Muscle of back (tissue), 11 donors: ENCODE measurements around the gene MARF1. TPM values are rescaled to one million over a fixed set of nuclear protein-coding genes. Genes with fewer than 3 reads are reported as not detected.
"Not testable (repeated sequence)": the region's sequence is repeated elsewhere in the genome, so short reads cannot be mapped to it uniquely, and the experiment has no call there.

Source experiments
- DNase-seq, 3 donors: peaks; one replicate each; pipeline versions ENCODE4 v3.0.0 to v3.0.0-alpha.2; 2013
- polyA plus RNA-seq, 10 donors: library from polyadenylated mRNA; unstranded; fragments of 120-200 nt; gene quantifications; one replicate each; pipeline ENCODE4 v1.2.1, GENCODE V29; 2013; ENCODE audit not compliant: insufficient read length in 10 of 10

MARF1 gene
- polyA plus RNA-seq, 10 donors: 24.6 to 45.4 (median 32.1) TPM

DNA sequence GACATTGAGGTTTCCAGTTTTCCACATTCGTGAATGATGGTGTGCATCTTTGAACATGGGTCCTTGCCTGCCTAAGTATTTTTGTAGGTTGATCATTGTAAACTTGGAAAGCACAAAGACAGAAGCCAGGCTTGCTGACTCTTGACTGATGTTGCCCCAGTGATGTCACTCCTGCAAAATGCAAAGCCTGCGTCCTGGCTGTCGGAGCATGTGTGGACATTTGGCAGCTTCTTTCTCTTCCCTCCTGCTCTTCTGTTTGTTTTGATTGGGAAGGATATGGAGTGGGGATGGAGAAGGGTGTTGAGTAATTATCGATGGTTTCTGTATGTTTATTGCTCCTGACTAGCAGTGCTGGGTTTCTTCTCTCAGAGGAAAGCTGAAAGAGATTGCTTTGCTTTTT lies 10.3 kb upstream of the MARF1 start:
- DNase-seq: peak in 2 of 3 donors; percentile 26 to 58

DNA sequence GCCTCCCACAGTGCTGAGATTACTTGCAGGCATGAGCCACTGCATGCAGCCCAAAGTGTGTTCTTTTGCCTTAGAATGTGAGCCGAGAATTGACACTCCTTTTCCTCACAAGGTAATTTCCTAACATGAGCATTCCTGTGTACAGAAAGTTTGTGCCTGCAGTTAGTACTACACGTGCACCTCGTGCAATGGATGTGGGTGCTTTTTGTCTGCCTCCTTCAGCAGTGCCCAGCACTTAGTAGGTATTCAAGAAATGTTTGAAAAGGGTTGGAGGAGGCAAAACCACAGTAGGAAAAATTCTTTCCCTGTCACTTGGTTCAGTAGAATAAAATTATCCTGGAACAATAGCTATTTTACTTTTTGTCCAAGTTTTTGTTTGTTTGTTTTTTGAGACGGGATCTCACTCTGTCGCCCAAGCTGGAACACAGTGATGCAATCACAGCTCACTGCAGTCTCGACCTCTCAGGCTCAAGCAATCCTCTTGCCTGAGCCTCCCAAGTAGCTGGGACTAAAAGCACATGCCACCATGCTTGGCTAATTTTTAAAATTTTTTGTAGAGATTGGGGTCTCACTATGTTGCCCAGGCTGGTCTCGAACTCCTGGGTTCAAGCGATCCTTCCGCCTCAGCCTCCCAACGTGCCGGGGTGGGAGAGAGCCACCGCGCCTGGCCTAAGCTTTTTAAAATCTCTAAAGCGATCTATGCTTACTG lies 9.5 kb upstream of the MARF1 start:
- no peak for DNase-seq

DNA sequence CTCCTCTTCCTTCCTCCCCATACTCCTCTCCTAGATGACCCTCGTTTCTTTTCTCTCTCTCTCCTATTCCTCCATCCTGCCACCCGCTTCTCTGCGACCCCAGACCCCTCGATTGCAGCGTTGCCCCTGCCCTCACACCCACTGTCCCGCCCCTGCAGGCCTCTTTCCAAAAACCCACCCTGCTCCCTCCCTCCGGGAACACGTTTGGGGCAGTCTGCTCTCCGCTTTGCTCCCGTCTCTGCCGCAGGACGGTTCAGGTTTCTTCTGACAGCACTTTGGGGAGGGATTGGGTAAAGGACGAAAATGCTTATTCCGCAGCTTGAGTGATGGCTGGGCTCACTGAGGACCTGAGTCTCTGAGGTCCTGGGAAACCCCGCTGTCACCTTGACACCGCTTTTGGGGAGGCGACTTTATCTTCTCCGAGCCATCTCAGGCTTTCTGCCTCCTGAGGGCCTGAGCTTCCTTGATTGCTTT lies 7.8 kb upstream of the MARF1 start:
- peak in 2 of 3 donors; percentile 36 to 68 for DNase-seq

DNA sequence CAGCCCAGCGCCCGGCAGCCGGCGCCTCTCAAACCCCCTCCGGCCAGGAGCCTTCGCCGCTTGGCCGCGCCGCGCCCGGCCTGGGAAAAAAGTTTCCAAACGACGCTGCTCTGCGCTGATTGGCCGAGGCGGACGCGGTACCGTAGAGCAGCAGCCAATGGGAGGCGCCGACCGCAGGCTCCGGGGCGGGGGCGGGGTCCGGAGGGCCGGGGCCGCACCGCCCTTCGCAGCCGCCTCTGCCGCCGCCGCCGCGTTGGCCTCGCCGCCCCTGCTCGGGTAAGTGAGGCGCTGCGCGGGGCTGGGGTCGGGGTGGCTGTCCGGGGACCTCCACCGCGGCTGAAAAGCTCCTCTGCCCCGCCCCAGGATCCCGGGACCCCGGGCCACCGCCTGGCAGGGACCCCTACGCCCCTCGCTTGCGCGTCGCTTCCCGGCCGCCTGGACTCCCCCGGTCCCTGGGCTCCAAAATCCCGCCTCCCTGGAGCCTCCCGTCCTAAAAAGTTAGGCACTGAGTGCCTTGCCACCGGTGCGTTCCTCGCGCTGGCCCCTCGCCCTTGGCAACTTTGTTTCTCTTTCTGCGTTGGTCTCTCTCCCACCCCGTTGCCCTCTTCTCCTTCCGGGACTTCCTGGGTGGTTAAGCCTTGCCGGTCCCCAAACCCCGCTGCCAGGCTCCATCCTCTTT lies 7.2 kb upstream of the MARF1 start, which contains the start of gene NDE1:
NDE1 (plus strand) TSS at position 227 of the 679 bp plus-strand sequence. CDS start 14,534 bp downstream, outside the sequence.
- peak; percentile 90 to 97 (median 95) for DNase-seq

DNA sequence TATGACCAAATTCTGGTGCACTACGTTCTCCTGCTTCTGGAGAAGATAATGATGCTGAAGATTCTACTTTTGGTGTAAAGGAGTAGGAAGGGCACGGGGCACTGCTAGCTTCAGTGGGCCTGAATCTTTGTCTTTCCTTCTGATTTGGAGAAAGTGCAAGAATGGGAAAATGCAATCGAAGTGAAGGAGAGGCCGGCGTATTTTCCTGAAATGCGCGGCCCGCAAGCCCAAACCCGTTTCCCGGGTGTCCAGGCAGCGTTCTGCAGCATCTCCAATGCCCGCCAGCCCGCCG lies 6.7 kb upstream of the MARF1 start:
- DNase-seq: no peak

DNA sequence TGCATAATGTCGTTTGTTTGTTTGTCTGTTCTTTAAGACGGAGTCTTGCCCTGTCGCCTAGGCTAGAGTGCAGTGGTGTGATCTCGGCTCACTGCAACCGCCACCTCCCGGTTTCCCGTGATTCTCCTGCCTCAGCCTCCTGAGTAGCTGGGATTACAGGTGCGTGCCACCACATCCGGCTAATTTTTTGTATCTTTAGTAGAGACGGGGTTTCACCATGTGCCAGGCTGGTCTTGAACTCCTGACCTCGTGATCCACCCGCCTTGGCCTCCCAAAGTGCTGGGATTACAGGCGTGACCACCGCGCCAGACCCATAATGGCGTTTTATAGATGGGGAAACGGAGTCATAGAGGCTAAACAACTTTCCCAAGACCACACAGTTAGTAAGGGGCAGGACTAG lies 6.4 kb upstream of the MARF1 start:
- not testable (repeated sequence) for DNase-seq

DNA sequence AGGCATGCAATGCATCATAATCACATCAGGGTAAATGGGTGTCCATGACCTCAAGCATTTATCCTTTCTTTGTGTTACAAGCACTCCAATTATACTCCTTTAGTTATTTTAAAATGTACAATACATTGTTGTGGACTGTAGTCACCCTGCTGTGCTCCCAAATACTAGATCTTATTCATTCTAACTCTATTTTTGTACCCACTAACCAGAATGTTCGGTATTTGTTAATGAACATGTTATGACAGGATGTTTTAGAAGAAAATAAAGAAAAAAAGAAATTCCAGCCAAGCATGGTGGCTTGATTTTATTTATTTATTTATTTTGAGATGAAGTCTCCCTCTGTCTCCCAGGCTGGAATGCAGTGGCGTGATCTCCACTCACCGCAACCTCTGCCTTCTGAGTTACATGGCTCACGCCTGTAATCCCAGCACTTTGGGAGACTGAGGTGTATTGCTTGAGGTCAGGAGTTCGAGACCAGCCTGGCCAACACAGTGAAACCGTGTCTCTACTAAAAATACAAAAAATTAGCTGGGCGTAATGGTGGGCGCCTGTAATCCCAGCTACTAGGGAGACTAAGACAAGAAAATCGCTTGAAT lies 5.3 kb upstream of the MARF1 start:
- no peak for DNase-seq

DNA sequence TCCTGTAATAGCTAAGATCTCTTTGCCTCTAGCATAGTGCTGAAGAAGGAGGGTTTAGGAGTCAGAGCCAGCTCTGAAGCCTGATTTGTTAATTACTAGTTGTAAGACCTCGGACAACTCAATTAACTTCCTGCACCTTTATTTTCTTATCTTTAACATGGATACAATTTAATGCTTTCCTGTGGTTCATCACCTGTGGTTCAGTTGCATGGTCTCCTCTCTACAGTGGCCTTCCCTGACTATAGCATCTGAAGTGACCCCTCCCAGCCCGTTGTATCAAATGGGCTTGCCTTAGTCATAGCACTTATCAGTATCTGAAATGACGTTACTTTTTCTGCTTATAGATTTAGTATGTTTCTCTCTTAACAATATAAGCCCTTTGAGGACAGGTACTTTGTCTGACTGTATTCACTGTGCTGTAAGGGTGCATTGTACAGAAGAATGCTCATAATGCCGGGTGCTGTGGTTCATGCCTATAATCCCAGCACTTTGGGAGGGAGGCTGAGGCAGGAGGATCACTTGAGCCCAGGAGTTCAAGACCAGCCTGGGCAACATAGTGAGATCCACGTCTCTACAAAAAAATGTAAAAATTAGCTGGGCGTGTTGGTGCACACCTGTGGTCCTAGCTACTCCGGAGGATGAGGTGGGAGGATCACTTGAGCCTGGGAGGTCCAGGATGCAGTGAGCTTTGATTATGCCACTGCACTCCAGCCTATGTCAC lies 4.5 kb upstream of the MARF1 start:
- DNase-seq: no peak

DNA sequence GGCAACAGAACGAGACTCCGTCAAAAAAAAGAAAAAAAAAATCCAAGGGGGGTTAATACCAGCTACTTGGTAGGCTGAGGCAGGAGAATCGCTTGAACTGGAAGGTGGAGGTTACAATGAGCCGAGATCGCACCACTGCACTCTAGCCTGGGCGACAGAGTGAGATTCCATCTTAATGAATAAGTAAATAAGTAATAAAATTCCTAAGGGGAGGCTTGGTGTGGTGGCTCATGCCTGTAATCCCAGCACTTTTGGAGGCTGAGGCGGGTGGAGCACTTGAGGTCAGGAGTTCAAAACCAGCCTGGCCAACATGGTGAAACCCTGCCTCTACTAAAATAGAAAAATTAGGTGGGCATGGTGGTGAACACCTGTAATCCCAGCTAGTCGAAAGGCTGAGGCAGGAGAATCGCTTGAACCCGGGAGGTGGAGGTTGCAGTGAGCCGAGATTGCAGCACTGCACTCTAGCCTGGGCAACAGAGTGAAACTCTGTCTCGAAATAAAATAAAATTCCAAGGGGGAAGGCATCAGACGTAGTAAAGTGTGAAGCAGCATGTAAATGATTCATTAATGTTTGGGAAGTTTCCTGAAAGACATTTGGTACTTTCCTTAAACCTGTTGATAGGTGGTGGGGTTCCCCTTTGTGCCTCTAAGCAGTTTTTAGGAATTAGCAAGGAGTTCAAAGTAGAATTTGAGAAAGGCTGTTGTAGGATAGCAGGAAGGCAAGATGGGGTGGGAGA lies 3.8 kb upstream of the MARF1 start:
- not testable (repeated sequence) for DNase-seq

DNA sequence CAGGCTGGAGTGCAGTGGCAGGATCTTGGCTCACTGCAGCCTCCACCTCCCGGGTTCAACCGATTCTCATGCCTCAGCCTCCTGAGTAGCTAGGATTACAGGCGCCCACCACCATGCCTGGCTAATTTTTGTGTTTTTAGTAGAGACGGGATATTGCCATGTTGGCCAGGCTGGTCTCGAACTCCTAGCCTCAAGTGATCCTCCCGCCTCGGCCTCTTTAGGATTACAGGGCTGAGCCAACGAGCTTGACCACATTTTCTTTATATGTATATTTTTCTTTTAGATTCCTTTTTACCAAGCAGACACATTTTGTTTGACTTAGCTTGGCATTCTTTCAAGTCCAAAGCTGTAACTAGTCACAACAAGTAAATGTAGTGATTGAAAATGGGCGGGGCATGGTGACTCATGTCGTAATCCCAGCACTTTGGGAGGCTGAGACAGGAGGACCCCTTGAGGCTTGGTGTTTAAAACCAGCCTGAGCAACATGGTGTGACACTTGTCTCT lies 2.1 kb upstream of the MARF1 start:
- DNase-seq: peak in 1 of 3 donors; percentile 76

DNA sequence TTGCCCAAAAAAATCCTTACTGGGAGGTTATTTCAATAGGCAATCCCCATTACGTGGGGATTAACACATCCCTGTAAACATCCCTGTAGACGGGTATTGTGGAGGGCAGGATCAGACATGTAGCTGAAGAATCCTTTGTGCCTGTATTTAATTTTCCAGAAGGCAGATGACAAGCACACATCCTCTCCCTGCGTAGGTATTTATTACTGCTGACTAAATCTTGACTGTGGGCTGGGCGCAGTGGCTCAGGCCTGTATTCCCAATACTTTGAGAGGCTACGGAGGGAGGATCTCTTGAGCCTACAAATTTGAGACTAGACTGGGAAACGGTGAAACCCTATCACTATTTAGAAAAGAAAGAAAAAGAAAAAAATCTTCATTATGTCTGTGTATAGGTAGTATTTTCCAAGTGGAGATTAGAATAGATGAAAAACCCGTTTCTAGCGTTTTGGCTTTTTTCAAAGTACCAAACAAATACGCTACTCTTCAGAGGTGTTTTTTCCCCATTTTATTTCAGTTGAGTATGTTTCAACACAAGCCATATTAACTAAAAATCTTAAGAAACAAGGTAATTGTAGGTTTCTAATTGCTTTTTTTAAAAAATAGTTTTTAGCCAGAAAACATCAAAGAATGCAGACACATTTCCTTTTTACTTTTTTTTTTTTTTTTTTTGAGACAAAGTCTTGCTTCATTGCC lies 1.5 kb upstream of the MARF1 start:
- no peak for DNase-seq

DNA sequence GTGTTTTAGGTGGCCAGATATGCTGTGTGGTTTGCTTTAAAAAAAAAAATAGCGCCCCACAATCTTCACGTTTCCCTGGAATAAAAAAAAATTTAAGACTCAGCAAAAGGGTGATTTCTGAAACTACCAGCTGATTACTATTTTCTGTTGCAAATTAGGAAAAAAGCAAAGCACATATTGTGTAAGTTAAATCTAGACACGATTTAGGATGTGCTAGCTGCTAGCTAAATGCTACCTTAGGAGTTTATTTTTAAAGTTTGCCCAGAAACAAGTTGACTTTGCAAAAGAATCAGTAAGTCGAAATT lies 944 bp upstream of the MARF1 start:
- no peak for DNase-seq

DNA sequence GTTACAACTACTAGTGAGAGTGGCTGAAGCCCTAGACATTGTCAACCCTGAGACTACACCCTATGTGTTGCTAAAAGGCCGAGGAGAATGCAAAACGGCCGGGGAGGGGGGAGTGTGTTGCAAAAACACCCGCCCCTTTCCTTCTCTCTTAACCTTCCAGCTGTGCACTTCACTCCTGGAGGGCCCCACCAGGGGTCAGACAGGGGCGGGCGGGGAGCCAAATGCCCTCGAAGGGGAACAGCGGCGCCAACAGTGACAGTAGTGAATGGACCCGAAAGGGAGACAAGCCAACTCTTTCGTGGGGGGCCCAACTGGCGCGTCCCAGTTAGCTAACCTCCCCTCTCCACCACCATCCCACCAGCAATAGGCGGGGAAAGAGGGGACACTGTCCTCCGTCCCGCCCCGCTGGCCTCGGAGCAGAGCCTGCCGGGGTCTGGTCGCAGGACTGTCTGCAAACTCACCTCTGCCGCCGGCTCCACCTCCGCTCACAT lies 352 bp downstream of the MARF1 start:
- DNase-seq: peak; percentile 50 to 84 (median 59)

DNA sequence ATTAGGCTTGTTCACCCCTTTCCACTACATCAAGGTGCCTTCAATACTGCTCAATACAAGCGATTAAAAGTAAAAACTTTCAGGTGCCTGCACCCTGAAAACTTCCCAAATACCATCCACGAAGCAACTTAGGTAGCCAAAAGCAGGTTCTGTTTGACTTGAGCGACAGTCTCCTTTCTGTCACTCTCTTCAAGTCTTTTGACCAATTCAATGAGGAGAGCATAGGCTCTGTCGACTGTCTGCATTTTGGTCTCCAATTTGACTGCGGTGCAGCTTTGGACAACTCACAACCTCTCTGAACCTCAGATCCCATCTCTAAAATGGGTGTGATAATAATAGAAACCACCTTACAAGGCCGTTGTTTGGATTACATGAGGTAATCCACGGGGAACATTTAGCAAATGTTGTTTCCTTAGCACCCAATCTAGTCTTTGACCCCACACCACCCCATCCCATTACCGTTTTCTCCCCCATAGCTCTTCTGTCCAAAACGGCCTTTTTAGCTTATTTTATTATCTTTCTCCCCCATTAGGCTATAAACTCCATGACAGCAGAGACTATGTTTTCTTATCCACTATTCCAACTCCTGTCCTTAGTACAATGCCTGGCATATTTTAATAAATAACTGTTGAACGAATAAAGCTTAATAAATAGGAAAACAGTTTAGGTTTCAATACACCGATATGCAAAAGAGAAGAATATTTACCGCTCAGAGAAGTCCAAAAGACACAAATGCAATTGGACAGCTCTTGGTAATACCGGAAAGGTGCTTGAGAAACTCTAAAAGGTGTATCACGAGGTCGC lies 999 bp downstream of the MARF1 start:
- DNase-seq: no peak

DNA sequence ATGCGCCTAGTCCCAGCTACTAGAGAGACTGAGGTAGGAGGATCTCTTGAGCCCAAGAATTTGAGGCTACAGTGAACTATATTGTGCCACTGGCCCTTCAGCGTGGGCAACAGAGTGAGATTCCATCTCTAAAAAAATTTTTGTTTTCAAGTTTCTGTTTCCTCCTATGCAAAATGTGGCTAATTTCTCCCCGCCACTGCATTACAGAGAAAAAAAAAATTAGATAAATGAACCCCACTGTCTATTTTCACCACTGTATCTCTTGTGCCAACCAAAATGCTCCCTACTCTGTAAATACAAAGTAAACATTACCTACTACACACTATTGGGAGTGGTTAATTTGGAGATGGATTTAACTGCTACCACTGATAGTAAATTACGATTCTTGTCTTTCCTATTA lies 2.0 kb downstream of the MARF1 start:
- DNase-seq: no peak

DNA sequence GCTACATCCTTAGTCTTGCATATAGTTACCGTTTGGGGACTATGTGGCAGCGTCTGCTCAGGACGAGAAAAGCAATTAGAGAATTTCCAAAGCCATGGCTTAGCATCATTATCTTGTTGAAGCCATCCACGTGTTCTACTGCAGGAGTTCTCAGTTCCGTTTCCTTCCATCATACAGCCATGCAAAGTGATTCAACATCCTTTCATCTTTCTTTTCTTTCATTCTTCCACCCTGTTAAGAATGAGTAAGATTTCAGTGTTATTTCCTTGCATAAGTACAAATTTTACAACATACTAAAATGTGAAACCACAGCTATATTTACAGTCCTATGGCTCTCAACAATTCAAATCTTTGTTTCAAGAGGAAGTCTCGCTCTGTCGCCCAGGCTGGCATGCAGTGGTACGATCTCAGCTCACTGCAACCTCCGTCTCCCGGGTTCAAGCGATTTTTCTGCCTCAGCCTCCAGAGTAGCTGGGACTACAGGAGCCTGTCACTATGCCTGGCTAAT lies 3.8 kb downstream of the MARF1 start:
- no peak for DNase-seq

DNA sequence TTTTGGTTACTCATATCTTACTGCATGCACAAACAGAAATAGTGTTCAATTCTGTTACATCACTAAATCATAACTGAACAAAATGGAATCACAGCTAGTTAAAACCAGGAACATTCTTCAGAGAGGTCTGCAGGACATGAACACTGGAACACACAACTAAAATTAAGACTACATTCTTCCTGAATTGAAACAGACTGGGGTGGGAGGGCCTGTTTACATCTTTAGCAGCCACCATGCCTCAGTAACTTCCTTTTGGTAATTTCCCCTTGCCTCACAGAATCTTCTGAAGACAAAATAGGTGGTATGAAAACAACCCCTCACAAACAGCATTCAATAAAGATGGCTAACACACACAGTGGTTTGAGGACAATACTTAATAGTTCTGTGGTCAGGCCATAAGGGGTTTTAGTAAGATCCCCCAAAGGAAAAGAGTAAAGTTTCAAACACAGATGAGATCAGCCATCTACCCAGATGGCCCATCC lies 6.5 kb downstream of the MARF1 start:
- no peak for DNase-seq

DNA sequence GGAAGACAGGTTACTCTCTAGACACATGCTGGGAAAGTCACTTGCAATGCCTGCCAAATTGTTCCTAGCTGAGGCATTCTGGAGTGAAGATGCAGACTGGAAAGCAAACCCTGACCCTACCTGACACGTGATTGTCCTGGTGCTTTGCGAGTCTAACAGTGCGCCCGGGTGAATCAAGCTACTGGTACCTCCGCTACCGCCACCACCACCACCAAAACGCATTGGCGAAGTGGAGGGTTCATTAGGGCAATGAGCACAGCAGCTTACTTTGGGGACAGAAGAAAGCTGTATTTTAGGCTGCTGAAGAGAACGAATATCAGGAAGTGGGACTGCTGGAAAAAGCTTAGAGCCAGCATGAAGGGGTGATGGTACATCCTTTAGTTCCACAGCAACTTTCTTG lies 7.0 kb downstream of the MARF1 start:
- no peak for DNase-seq

DNA sequence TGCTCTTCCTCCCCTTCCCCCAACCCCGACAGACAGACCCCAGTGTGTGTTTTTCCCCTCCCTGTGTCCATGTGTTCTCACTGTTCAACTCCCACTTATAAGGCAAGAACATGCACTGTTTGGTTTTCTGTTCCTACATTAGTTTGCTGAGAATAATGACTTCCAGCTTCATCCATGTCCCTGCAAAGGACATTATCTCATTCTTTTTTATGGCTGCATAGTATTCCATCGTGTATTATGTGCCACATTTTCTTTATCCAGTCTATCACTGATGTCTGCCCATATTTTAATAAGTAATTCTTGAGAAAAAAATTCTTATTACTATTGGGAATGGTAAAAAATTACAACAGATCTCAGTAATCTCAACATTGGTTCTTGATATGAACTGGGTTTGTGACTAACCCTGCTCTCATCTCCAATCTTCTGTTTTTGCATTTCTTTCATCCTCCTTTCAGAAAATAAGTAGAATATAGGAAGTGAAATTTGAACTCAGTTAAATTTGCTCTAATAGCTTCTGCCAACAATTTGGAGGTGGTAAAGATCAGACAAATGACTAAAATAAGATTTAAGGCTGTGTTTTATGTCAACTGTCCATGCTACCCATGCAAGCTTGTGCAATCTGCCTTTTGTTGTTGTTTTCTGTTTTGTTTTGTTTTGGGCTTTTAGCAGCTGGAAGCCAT lies 11.1 kb downstream of the MARF1 start:
- DNase-seq: no peak
